ENCODE results near the gene FRMD4B.

FRMD4B gene

DNA sequence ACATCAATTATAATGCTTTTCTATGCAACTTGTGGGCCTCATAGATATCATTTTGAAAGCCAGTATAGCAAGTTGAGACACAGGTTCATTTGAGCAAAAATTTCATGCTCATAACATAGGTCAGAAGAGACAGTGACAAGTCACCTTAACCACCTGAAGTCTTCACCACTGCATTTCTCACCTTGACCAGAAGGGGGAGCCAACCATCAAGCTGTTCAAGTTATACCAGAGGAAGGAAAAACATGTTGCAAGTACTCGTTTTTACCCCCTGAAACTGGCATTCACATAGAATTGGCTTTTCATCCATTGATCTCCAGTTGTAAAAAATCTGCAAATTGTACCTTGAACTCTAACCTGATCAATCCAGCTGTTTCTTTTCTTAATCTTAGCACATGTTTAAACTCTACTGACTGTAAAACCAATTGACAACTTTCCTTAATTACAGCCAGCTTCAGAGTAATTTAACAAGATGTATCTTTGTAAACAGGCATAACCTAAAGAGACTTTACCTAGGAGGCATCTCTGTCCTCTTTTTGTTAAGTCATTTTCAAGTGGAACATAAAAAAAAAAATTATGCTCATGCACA is 264.9 kb downstream of the FRMD4B start:
- DNase-seq: peak; percentile 89

All from eye (tissue), 1 donor.